ENCODE measurements around the gene SLC45A2. TPM values are rescaled to one million over a fixed set of nuclear protein-coding genes. Genes with fewer than 3 reads are reported as not detected.

SLC45A2 gene
- total and polyA plus RNA-seq, 2 of the 8 experiments (the other 6 are each of a cell fraction or from before 2014, with no cell fraction given): 0.09 TPM; not detected in 1

- Histone ChIP-seq H3K23me2 (ENCODE audit: low read depth, low read length) (no peaks in the 10 kb centered on the region), H2BK12ac (ENCODE audit: low read depth, low read length) (no peak overlapping the region), H3K4me1 (replicated peaks in 1 of 4; ENCODE audit: control insufficient read depth in 3 of 4, insufficient read depth in 4 of 4, low read length in 3 of 4) (no peaks in the 10 kb centered on the region), H3K56ac (replicated peaks; ENCODE audit: insufficient read length, low read depth, low read length) (no peak overlapping the region), H3K79me1 (ENCODE audit: low read depth, low read length) (no peaks in the 10 kb centered on the region), H3K27ac (ENCODE audit: low read depth, low read length) (no peak overlapping the region), H3K4ac (replicated peaks; ENCODE audit: insufficient read length, low read depth, low read length) (no peak overlapping the region), H2BK5ac (ENCODE audit: low read depth, low read length) (no peak overlapping the region), H4K91ac (replicated peaks; ENCODE audit: insufficient read length, low read length) (no peak overlapping the region), H2AK5ac (ENCODE audit: low read depth, low read length) (no peak overlapping the region), H4K5ac (ENCODE audit: insufficient read length, low read depth, low read length) (no peak overlapping the region), H3K79me2 (ENCODE audit: control insufficient read depth in 1 of 2, insufficient read depth in 2 of 2, low read length in 2 of 2) (no peaks in the 10 kb centered on the region), H3K4me3 (ENCODE audit: extremely low read depth in 1 of 4, insufficient read depth in 2 of 4, low read depth in 3 of 4, low read length in 4 of 4) (no peak overlapping the region), H3K9me3 (ENCODE audit: insufficient read depth in 2 of 2, low read depth in 1 of 2, low read length in 1 of 2) (no peaks in the 10 kb centered on the region), H3K18ac (ENCODE audit: extremely low read depth, low read length) (no peak overlapping the region), H4K20me1 (replicated peaks in 1 of 2; ENCODE audit: control insufficient read depth in 1 of 2, insufficient read depth in 2 of 2, low read length in 2 of 2) (no peaks in the 10 kb centered on the region), H3K36me3 (ENCODE audit: control insufficient read depth in 2 of 4, insufficient read depth in 4 of 4, low read length in 3 of 4) (no peaks in the 10 kb centered on the region), H3K4me2 (ENCODE audit: insufficient read depth in 1 of 2, low read depth in 2 of 2, low read length in 2 of 2) (no peak overlapping the region), H2BK20ac (ENCODE audit: low read length) (no peak overlapping the region), H2BK120ac (replicated peaks; ENCODE audit: low read depth, low read length) (no peak overlapping the region), H4K8ac (ENCODE audit: extremely low read depth, insufficient read depth, low read length) (no peak overlapping the region), H3K14ac (ENCODE audit: insufficient read length) (no peak overlapping the region), H2AFZ (ENCODE audit: low read length) (no peak overlapping the region), H3K27me3 (replicated peaks in 1 of 4; ENCODE audit: control insufficient read depth in 3 of 4, extremely low read depth in 1 of 4, insufficient read depth in 3 of 4, low read length in 3 of 4) (no peaks in the 10 kb centered on the region), H3K9ac (replicated peaks in 1 of 4; ENCODE audit: extremely low read depth in 1 of 4, low read depth in 3 of 4, low read length in 3 of 4) (no peak overlapping the region), H2BK15ac (ENCODE audit: low read length) (no peak overlapping the region), H3K23ac (ENCODE audit: insufficient read length) (no peak overlapping the region)
- POLR2A ChIA-PET (ENCODE audit: partially characterized antibody): no interaction called here
- CTCF ChIA-PET (ENCODE audit: partially characterized antibody): no interaction called here
- no peak for TF ChIP-seq EP300 (IDR thresholded peaks at IDR 0.05; ENCODE audit: borderline replicate concordance in 1 of 2, low read depth in 2 of 2, low read length in 2 of 2)
- no peak for TF ChIP-seq CHD1 (IDR thresholded peaks at IDR 0.05; ENCODE audit: low read depth, low read length)
- TF ChIP-seq JUND (IDR thresholded peaks at IDR 0.05; ENCODE audit: low read length): no peak
- no peak for TF ChIP-seq YY1 (IDR thresholded peaks at IDR 0.05; ENCODE audit: low read depth, low read length)
- no peak for TF ChIP-seq SP4 (IDR thresholded peaks at IDR 0.05; ENCODE audit: low read length)
- TF ChIP-seq CBX8 (IDR thresholded peaks at IDR 0.05; ENCODE audit: borderline replicate concordance, low read depth, low read length): no peak
- TF ChIP-seq SIRT6 (IDR thresholded peaks at IDR 0.05; ENCODE audit: low read length): no peak
- no peak for TF ChIP-seq BACH1 (IDR thresholded peaks at IDR 0.05; ENCODE audit: low read length)
- TF ChIP-seq HDAC6 (IDR thresholded peaks at IDR 0.05; ENCODE audit: low read depth, low read length): no peak
- TF ChIP-seq SIN3A (conservative IDR thresholded peaks at IDR 0.05 in 1 of 2, IDR thresholded peaks at IDR 0.05 in 1 of 2; ENCODE audit: low read depth in 1 of 2, low read length in 2 of 2): no peak
- TF ChIP-seq POLR2AphosphoS5 (IDR thresholded peaks at IDR 0.05; ENCODE audit: low read depth, low read length): no peak
- 98% methylated on average over 2 of the region's 2 CpGs; no CpG with 5 or more reads in 1 of the 2 experiments for WGBS, 2 experiments (ENCODE audit: extremely low coverage in 1 of 2, insufficient coverage in 1 of 2, insufficient read length in 1 of 2, insufficient replicate concordance in 2 of 2, low coverage in 1 of 2, low lambda C conversion rate in 2 of 2, missing lambda C conversion rate in 1 of 2)
- FAIRE-seq (no peak), DNase-seq (ENCODE audit: low read depth in 1 of 2, low spot score in 2 of 2) (no peak)
Observed at GRCh38 chr5:34014626-34015025, 30.1 kb upstream of the SLC45A2 start.
